Neuronal stem cell (in vitro differentiated cells): ENCODE results near the gene RAMP1.

Experiments
- DNase-seq: peaks from one replicate; pipeline ENCODE4 v3.0.0-alpha.2; 2013; ENCODE audit warnings: low spot score
- H2AFZ ChIP-seq: one replicate; pipeline ENCODE4 v1.6.1; 2013; ENCODE audit warnings: mild to moderate bottlenecking, low read length, inconsistent platforms
- H2AK5ac ChIP-seq: 2 replicates; pipeline ENCODE4 v1.6.1; 2013; ENCODE audit warnings: low read depth, mild to moderate bottlenecking, inconsistent platforms, low read length, moderate library complexity, mixed read lengths
- H2BK120ac ChIP-seq: 2 replicates; pipeline ENCODE4 v1.6.1; 2013; ENCODE audit warnings: low read depth, mild to moderate bottlenecking, inconsistent platforms, low read length, moderate library complexity, mixed read lengths
- H2BK12ac ChIP-seq: one replicate; pipeline ENCODE4 v1.6.1; 2013; ENCODE audit warnings: low read length, inconsistent platforms
- H2BK15ac ChIP-seq: 2 replicates; pipeline ENCODE4 v1.6.1; 2013; ENCODE audit warnings: mild to moderate bottlenecking, low read length, inconsistent platforms, mixed read lengths
- H2BK5ac ChIP-seq: one replicate; pipeline ENCODE4 v1.6.1; 2013; ENCODE audit warnings: inconsistent platforms, mild to moderate bottlenecking, low read length, moderate library complexity
- H3K14ac ChIP-seq: one replicate; pipeline ENCODE4 v1.6.1; 2013; ENCODE audit warnings: low read length, inconsistent platforms
- H3K18ac ChIP-seq: 2 replicates; pipeline ENCODE4 v1.6.1; 2013; ENCODE audit warnings: low read length, inconsistent platforms
- H3K23ac ChIP-seq: 2 replicates; pipeline ENCODE4 v1.6.1; 2013; ENCODE audit warnings: low read depth, mild to moderate bottlenecking, mixed read lengths, low read length, inconsistent platforms; ENCODE audit not compliant: poor library complexity
- H3K27ac ChIP-seq: replicated peaks from 3 replicates; pipeline ENCODE4 v1.5.1; 2013; ENCODE audit warnings: low read length, inconsistent platforms
- H3K27me3 ChIP-seq, 3 experiments: 2 replicates each; pipeline ENCODE4 v1.6.1; 2013; ENCODE audit warnings: low read length in 3 of 3, mild to moderate bottlenecking in 2 of 3, inconsistent platforms in 1 of 3, low read depth in 1 of 3, mixed read lengths in 1 of 3, moderate library complexity in 1 of 3; ENCODE audit not compliant: control insufficient read depth in 3 of 3, insufficient read depth in 3 of 3
- H3K36me3 ChIP-seq, 2 donors: replicated peaks in 1 of 2; 2 replicates each; pipeline ENCODE4 v1.6.1; 2013; ENCODE audit warnings: low read length in 2 of 2; ENCODE audit not compliant: control insufficient read depth in 2 of 2, insufficient read depth in 2 of 2
- H3K4ac ChIP-seq: 2 replicates; pipeline ENCODE4 v1.6.1; 2013; ENCODE audit warnings: inconsistent platforms, mild to moderate bottlenecking, low read length, moderate library complexity
- H3K4me1 ChIP-seq, 2 donors: 1 replicate in 1 of 2; 2 replicates in 1 of 2; pipeline ENCODE4 v1.6.1; 2013; ENCODE audit warnings: low read length in 2 of 2, low read depth in 1 of 2; ENCODE audit not compliant: control insufficient read depth in 2 of 2, insufficient read depth in 1 of 2
- H3K4me2 ChIP-seq: one replicate; pipeline ENCODE4 v1.6.1; 2013; ENCODE audit warnings: mild to moderate bottlenecking, low read length, inconsistent platforms; ENCODE audit not compliant: insufficient read depth, poor library complexity, severe bottlenecking
- H3K4me3 ChIP-seq, 2 donors: 2 replicates each; pipeline ENCODE4 v1.5.1; 2013; ENCODE audit warnings: low read length in 2 of 2, mild to moderate bottlenecking in 2 of 2, inconsistent platforms in 1 of 2, moderate library complexity in 1 of 2
- H3K79me1 ChIP-seq: one replicate; pipeline ENCODE4 v1.6.1; 2013; ENCODE audit warnings: low read depth, mild to moderate bottlenecking, inconsistent platforms, low read length, moderate library complexity
- H3K9ac ChIP-seq: one replicate; pipeline ENCODE4 v1.6.1; 2013; ENCODE audit warnings: mild to moderate bottlenecking, low read depth, low read length, inconsistent platforms; ENCODE audit not compliant: poor library complexity
- H3K9me3 ChIP-seq, 2 donors: replicated peaks in 1 of 2; 2 replicates each; pipeline versions ENCODE3 to v1.6.1; 2013; ENCODE audit warnings: low read length in 2 of 2, mild to moderate bottlenecking in 2 of 2, inconsistent platforms in 1 of 2, low read depth in 1 of 2, mixed read lengths in 1 of 2, moderate library complexity in 1 of 2; ENCODE audit not compliant: control insufficient read depth in 2 of 2, insufficient read depth in 1 of 2
- H4K8ac ChIP-seq: one replicate; pipeline ENCODE4 v1.6.1; 2013; ENCODE audit warnings: low read depth, mild to moderate bottlenecking, inconsistent platforms, low read length, moderate library complexity
- H4K91ac ChIP-seq: one replicate; pipeline ENCODE4 v1.6.1; 2013; ENCODE audit warnings: low read length, low read depth, mild to moderate bottlenecking, inconsistent platforms; ENCODE audit not compliant: poor library complexity
- WGBS, 2 donors: extraction: QIAGEN DNeasy Blood & Tissue Kit; methylation state at CpG; one replicate each; pipeline ENCODE4 v1.1.7; 2013; ENCODE audit warnings: missing lambda C conversion rate in 2 of 2, mixed read lengths in 1 of 2; ENCODE audit not compliant: insufficient read length in 2 of 2, insufficient replicate concordance in 1 of 2; ENCODE audit errors: extremely low coverage in 2 of 2; 5-methylcytosine and 5-hydroxymethylcytosine counted together

RAMP1 gene

GRCh38 chr2:237920673-237921072 lies 61.2 kb downstream of the RAMP1 start:
- Histone ChIP-seq H4K91ac (no peak overlapping the region), H3K4me1 (no peaks in the 10 kb centered on the region), H3K23ac (no peak overlapping the region), H2AK5ac (no peak overlapping the region), H3K4ac (no peak overlapping the region), H3K27me3 (peaks cover 0 to 15% (median 3%) of the 10 kb centered on the region in 3 experiments), H3K9ac (no peak overlapping the region), H3K9me3 (no peaks in the 10 kb centered on the region), H3K27ac (no peak overlapping the region), H3K14ac (no peak overlapping the region), H2BK120ac (no peak overlapping the region), H2BK12ac (no peak overlapping the region), H3K18ac (no peak overlapping the region), H3K4me3 (no peak overlapping the region), H2BK5ac (no peak overlapping the region), H3K36me3 (no peaks in the 10 kb centered on the region), H3K79me1 (no peaks in the 10 kb centered on the region), H4K8ac (no peak overlapping the region), H2AFZ (no peak overlapping the region), H2BK15ac (no peak overlapping the region), H3K4me2 (no peak overlapping the region)
- DNase-seq = no peak
- no CpG with 5 or more reads among the region's 14 CpGs for WGBS, 2 donors

GRCh38 chr2:237921967-237922492 lies 62.6 kb downstream of the RAMP1 start:
- H3K4me2 ChIP-seq = no peak overlapping the region
- H3K9ac ChIP-seq = no peak overlapping the region
- no peak overlapping the region for H2AK5ac ChIP-seq
- H3K18ac ChIP-seq = no peak overlapping the region
- H2AFZ ChIP-seq = no peak overlapping the region
- no peaks in the 10 kb centered on the region for H3K4me1 ChIP-seq
- H3K27me3 ChIP-seq = peaks cover 0 to 12% (median 3%) of the 10 kb centered on the region in 3 experiments
- H3K36me3 ChIP-seq = no peaks in the 10 kb centered on the region
- no peak overlapping the region for H3K4me3 ChIP-seq
- no peak overlapping the region for H3K4ac ChIP-seq
- no peak overlapping the region for H2BK15ac ChIP-seq
- no peak overlapping the region for H3K27ac ChIP-seq
- no peaks in the 10 kb centered on the region for H3K9me3 ChIP-seq
- H4K91ac ChIP-seq = peak overlapping the region; percentile 24
- no peak overlapping the region for H3K14ac ChIP-seq
- peak overlapping the region; percentile 3 for H3K23ac ChIP-seq
- no peak overlapping the region for H4K8ac ChIP-seq
- WGBS, 2 donors = no CpG with 5 or more reads among the region's 10 CpGs
- H2BK120ac ChIP-seq = no peak overlapping the region
- no peak for DNase-seq
- no peak overlapping the region for H2BK12ac ChIP-seq
- H2BK5ac ChIP-seq = no peak overlapping the region
- no peaks in the 10 kb centered on the region for H3K79me1 ChIP-seq

- Histone ChIP-seq H2BK5ac (no peak overlapping the region), H3K4me1 (no peaks in the 10 kb centered on the region), H3K27ac (no peak overlapping the region), H4K91ac (no peak overlapping the region), H3K18ac (no peak overlapping the region), H2BK12ac (peak overlapping the region; percentile 30), H2BK120ac (no peak overlapping the region), H2AFZ (peak overlapping the region; percentile 98), H2BK15ac (peak overlapping the region; percentile 11), H3K4me3 (peak overlapping the region in 1 of 2 donors; percentile 10), H3K27me3 (peaks cover 0 to 12% (median 3%) of the 10 kb centered on the region in 3 experiments), H3K4ac (no peak overlapping the region), H2AK5ac (peak overlapping the region; percentile 17), H3K79me1 (no peaks in the 10 kb centered on the region), H3K14ac (no peak overlapping the region), H3K9me3 (no peaks in the 10 kb centered on the region), H3K4me2 (no peak overlapping the region), H3K36me3 (no peaks in the 10 kb centered on the region), H4K8ac (no peak overlapping the region), H3K9ac (no peak overlapping the region), H3K23ac (no peak overlapping the region)
- DNase-seq = no peak
- no CpG with 5 or more reads among the region's 13 CpGs for WGBS, 2 donors
These were observed 63.4 kb downstream of the RAMP1 start for GRCh38 chr2:237922641-237923361.

GRCh38 chr2:237923481-237924163 lies 64.2 kb downstream of the RAMP1 start:
- Histone ChIP-seq H3K18ac (peak overlapping the region; percentile 78), H3K9me3 (no peaks in the 10 kb centered on the region), H2AFZ (peak overlapping the region; percentile 98), H3K4me2 (no peak overlapping the region), H3K27ac (no peak overlapping the region), H2AK5ac (no peak overlapping the region), H3K36me3 (no peaks in the 10 kb centered on the region), H3K23ac (no peak overlapping the region), H2BK5ac (no peak overlapping the region), H4K8ac (no peak overlapping the region), H3K4ac (no peak overlapping the region), H2BK12ac (no peak overlapping the region), H3K79me1 (no peaks in the 10 kb centered on the region), H2BK15ac (no peak overlapping the region), H3K4me3 (peak overlapping the region in 1 of 2 donors; percentile 12), H3K9ac (no peak overlapping the region), H3K4me1 (no peaks in the 10 kb centered on the region), H3K27me3 (peaks cover 0 to 12% (median 3%) of the 10 kb centered on the region in 3 experiments), H2BK120ac (no peak overlapping the region), H3K14ac (no peak overlapping the region), H4K91ac (no peak overlapping the region)
- no CpG with 5 or more reads among the region's 33 CpGs for WGBS, 2 donors
- DNase-seq = peak; percentile 57
